HG03159 (cell line): ENCODE data around the gene GCDH.
A peak's percentile ranks its signal among the peaks of the same experiment; 100 is the strongest.

Experiments used
- ATAC-seq: cut with Tn5 transposase; IDR thresholded peaks from one replicate; pipeline ENCODE4 v1.9.1; 2021; ENCODE audit warnings: mild to moderate bottlenecking, moderate library complexity; ENCODE audit not compliant: unreplicated experiment

Gene GCDH

GRCh38 chr19:12938779-12939601, 48.0 kb downstream of the GCDH start:
- peak; percentile 8 for ATAC-seq

GRCh38 chr19:12939975-12940423, 49.0 kb downstream of the GCDH start:
- no peak for ATAC-seq

- ATAC-seq: no peak
Measured at GRCh38 chr19:12940897-12941296, 49.9 kb downstream of the GCDH start.

GRCh38 chr19:12943437-12944044, 52.6 kb downstream of the GCDH start:
- ATAC-seq: no peak

GRCh38 chr19:12944104-12944674, 53.2 kb downstream of the GCDH start:
- no peak for ATAC-seq

GRCh38 chr19:12945479-12946091, 54.6 kb downstream of the GCDH start, which contains the start of gene RAD23A:
TSS of gene RAD23A (plus strand) at chr19:12945862. CDS start at chr19:12945949, 87 bp downstream.
- ATAC-seq: peak; percentile 74

- peak; percentile 30 for ATAC-seq
Measured at GRCh38 chr19:12946092-12946721, 55.2 kb downstream of the GCDH start.

GRCh38 chr19:12946731-12947496, 56.0 kb downstream of the GCDH start:
- no peak for ATAC-seq

- ATAC-seq: no peak
Measured at GRCh38 chr19:12947702-12948611, 57.0 kb downstream of the GCDH start.

GRCh38 chr19:12948612-12949362, 57.8 kb downstream of the GCDH start:
- ATAC-seq: no peak
